Chondrocyte (in vitro differentiated cells): ENCODE measurements around the gene RPAP2. TPM values are rescaled to one million over a fixed set of nuclear protein-coding genes. Genes with fewer than 3 reads are reported as not detected.
"Not testable (repeated sequence)": the region's sequence is repeated elsewhere in the genome, so short reads cannot be mapped to it uniquely, and the experiment has no call there.

Experiments
- DNase-seq: peaks from one replicate; pipeline ENCODE4 v3.0.0; 2021; ENCODE audit warnings: mixed read lengths, low spot score
- H3K27ac Mint-ChIP-seq: one replicate; pipeline ENCODE4 v1.8.0; 2021; ENCODE audit warnings: mild to moderate bottlenecking, moderate library complexity, mixed read lengths; ENCODE audit not compliant: unreplicated experiment
- H3K27me3 Mint-ChIP-seq: 2 replicates; pipeline ENCODE4 v1.8.0; 2021; ENCODE audit warnings: low read depth, mixed read lengths
- H3K36me3 Mint-ChIP-seq: 2 replicates; pipeline ENCODE4 v1.8.0; 2021; ENCODE audit warnings: low read depth, mixed read lengths
- H3K4me1 Mint-ChIP-seq: 2 replicates; pipeline ENCODE4 v1.8.0; 2021; ENCODE audit warnings: low read depth, mild to moderate bottlenecking, mixed read lengths
- H3K4me3 Mint-ChIP-seq: one replicate; pipeline ENCODE4 v1.8.0; 2021; ENCODE audit warnings: mild to moderate bottlenecking, moderate library complexity, mixed read lengths; ENCODE audit not compliant: unreplicated experiment
- H3K9me3 Mint-ChIP-seq: 2 replicates; pipeline ENCODE4 v1.8.0; 2021; ENCODE audit warnings: low read depth, mixed read lengths
- total RNA-seq: library from RNA; stranded (reverse); gene quantifications from 3 replicates; pipeline ENCODE4 v1.2.1, GENCODE V29; 2021
- TF ChIP-seq, protein P1 (sequence below): fragments of 200-600 bp; sonication (generic); IDR thresholded peaks from 2 replicates; pipeline ENCODE4 v1.5.0; 2021; ENCODE audit warnings: antibody characterized with exemption, mild to moderate bottlenecking, moderate library complexity

Gene RPAP2
- total RNA-seq, 1 donor from 2014 or later: 25.3 TPM

DNA sequence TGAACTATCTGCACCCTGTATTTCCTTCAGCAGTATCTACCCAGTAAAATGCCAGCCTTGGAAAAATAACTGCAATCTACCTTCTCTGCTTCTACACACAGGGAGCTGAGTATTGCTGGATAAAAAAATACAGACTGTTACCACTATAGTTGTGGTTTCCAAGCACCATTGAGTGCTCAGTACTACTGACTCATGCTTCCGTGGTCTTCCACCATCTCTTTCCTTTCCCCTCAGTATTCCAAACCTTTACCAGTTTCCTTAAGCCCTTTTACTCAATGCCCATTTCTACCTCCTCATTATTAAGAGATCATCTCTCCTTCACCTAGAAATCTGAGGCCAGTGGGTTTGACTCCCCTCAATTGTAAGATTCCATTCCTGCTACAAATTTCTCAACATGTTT lies 23.9 kb upstream of the RPAP2 start:
- Mint-ChIP-seq H3K9me3 (no peaks in the 10 kb centered on the region), H3K4me1 (peaks cover 6% of the 10 kb centered on the region), H3K27me3 (no peaks in the 10 kb centered on the region), H3K36me3 (peaks cover 13% of the 10 kb centered on the region), H3K4me3 (no peak overlapping the region), H3K27ac (no peak overlapping the region)
- TF ChIP-seq, protein P1, sequence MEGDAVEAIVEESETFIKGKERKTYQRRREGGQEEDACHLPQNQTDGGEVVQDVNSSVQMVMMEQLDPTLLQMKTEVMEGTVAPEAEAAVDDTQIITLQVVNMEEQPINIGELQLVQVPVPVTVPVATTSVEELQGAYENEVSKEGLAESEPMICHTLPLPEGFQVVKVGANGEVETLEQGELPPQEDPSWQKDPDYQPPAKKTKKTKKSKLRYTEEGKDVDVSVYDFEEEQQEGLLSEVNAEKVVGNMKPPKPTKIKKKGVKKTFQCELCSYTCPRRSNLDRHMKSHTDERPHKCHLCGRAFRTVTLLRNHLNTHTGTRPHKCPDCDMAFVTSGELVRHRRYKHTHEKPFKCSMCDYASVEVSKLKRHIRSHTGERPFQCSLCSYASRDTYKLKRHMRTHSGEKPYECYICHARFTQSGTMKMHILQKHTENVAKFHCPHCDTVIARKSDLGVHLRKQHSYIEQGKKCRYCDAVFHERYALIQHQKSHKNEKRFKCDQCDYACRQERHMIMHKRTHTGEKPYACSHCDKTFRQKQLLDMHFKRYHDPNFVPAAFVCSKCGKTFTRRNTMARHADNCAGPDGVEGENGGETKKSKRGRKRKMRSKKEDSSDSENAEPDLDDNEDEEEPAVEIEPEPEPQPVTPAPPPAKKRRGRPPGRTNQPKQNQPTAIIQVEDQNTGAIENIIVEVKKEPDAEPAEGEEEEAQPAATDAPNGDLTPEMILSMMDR: no peak
- DNase-seq: no peak

DNA sequence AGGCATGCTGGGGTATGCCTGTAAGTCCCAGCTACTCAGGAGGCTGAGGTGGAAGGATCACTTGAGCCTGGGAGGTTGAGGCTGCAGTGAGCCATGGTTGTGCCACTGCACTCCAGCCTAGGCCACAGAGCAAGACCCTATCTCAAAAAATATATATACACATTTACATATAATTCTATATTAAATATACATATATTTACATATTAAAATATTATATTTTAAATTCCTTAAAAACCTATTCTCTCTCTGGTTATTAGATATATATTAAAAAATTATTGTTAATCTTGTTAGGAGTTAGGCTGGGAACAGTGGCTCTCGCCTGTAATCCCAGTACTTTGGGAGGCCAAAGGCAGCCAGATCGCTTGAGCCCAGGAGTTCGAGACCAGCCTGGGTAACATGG lies 22.8 kb upstream of the RPAP2 start:
- H3K4me1 Mint-ChIP-seq: peaks cover 6% of the 10 kb centered on the region
- no peaks in the 10 kb centered on the region for H3K27me3 Mint-ChIP-seq
- H3K27ac Mint-ChIP-seq: no peak overlapping the region
- H3K9me3 Mint-ChIP-seq: peaks cover 3% of the 10 kb centered on the region
- no peak for DNase-seq
- H3K36me3 Mint-ChIP-seq: peaks cover 23% of the 10 kb centered on the region
- no peak overlapping the region for H3K4me3 Mint-ChIP-seq
- TF ChIP-seq, protein P1: no peak

DNA sequence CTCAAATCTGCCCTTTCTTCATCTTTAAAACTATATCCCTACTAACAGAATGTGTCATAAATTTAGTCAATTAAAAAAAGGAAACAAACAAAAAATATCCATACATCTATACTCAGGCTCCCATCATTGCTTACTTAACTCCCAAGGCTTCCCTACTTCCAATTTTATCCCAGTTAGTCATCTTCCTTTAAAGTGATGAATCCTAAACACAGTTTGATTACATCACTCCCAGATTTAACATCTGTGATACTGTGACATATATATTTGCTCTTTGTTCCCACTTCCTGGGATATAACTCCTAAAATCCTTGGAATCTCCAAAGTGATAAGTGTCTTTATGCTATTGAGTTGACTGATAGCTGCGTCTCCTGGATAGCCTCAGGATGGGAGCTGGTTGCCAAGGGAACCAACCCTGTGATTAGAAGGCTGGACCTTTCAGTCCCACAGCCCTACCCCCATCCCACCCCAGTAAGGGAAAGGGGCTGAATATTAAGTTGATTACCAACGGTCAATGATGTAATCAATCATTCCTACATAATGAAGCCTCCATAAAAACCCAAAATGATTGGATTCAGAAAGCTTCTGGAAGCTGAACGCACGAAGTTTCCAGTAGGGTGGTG lies 21.6 kb upstream of the RPAP2 start:
- TF ChIP-seq, protein P1: no peak
- H3K27ac Mint-ChIP-seq: peak overlapping the region; percentile 0
- no peak for DNase-seq
- peaks cover 6% of the 10 kb centered on the region for H3K4me1 Mint-ChIP-seq
- no peaks in the 10 kb centered on the region for H3K27me3 Mint-ChIP-seq
- no peak overlapping the region for H3K4me3 Mint-ChIP-seq
- H3K9me3 Mint-ChIP-seq: peaks cover 10% of the 10 kb centered on the region
- peaks cover 31% of the 10 kb centered on the region for H3K36me3 Mint-ChIP-seq

DNA sequence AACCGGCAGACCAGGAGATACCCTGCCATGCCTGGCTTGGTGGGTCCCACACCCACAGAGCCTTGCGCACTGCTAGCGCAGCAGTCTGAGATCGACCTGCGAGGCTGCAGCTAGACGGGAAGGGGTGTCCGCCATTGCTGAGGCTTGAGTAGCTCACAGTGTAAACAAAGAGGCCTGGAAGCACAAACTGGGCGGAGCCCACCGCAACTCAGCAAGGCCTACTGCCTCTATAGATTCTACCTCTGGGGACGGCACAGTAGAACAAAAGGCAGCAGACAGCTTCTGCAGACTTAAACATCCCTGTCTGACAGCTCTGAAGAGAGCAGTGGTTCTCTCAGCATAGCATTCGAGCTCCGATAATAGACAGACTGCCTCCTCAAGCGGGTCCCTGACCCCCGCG lies 19.1 kb upstream of the RPAP2 start:
- not testable (repeated sequence) for DNase-seq, H3K4me1 Mint-ChIP-seq, H3K27ac Mint-ChIP-seq, H3K4me3 Mint-ChIP-seq, H3K27me3 Mint-ChIP-seq
- H3K36me3 Mint-ChIP-seq: peaks cover 46% of the 10 kb centered on the region
- peaks cover 13% of the 10 kb centered on the region for H3K9me3 Mint-ChIP-seq

DNA sequence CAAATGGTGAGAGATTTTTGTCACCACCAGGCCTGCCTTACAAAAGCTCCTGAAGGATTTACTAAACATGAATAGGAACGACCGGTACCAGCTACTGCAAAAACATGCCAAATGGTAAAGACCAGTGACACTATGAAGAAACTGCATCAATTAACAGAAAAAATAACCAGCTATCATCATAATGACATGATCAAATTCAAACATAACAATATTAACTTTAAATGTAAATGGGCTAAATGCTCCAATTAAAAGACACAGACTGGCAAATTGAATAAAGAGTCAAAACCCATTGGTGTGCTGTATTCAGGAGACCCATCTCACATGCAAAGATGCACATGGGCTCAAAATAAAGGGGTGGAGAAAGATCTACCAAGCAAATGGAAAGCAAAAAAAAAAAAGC lies 17.4 kb upstream of the RPAP2 start:
- H3K36me3 Mint-ChIP-seq: peaks cover 52% of the 10 kb centered on the region
- not testable (repeated sequence) for H3K4me3 Mint-ChIP-seq, DNase-seq

DNA sequence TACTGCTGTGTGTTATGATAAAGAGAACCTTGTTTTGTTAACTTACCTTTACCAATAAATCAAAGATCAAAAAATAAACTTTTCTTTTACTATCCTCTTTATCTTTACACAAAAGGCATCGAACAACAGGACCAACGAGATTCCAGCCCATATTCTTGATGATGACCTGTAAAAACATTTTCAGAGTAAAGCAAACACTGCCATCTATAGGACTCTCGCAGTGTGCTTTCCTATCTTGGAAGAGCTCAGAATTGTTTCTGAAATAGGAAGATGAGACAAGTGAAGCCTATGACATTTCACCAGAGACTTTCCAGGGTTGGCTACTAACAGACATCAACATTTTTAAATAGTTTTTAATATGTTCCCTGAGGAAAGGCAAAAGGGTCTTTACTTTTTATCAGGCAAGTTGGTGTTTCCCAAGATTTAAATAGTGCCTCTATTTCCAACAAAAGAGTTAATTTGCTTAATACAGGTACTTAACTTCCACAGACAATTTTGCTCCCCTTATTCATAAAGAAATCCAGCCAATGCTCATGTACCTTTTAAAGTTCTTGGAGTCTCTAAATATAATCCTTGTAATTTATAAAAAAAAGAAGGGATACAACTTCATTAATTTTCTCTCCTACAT lies 7.4 kb upstream of the RPAP2 start:
- peaks cover 4% of the 10 kb centered on the region for H3K4me1 Mint-ChIP-seq
- no peaks in the 10 kb centered on the region for H3K9me3 Mint-ChIP-seq
- no peak overlapping the region for H3K27ac Mint-ChIP-seq
- H3K4me3 Mint-ChIP-seq: no peak overlapping the region
- no peak for DNase-seq
- H3K36me3 Mint-ChIP-seq: peaks cover 14% of the 10 kb centered on the region
- TF ChIP-seq, protein P1: peak; percentile 92
- no peaks in the 10 kb centered on the region for H3K27me3 Mint-ChIP-seq

More for the DNA sequence above, 17.4 kb upstream of the RPAP2 start:
- not testable (repeated sequence) for H3K4me1 Mint-ChIP-seq, H3K27me3 Mint-ChIP-seq, H3K27ac Mint-ChIP-seq
- peaks cover 13% of the 10 kb centered on the region for H3K9me3 Mint-ChIP-seq
